ENCODE data around the gene RYR3. TPM values are rescaled to one million over a fixed set of nuclear protein-coding genes. Genes with fewer than 3 reads are reported as not detected.

RYR3 gene
- total and polyA plus RNA-seq, 4 donors: 0.09 to 1.4 (median 0.47) TPM

GRCh38 chr15:33768670-33769190 lies 458.0 kb downstream of the RYR3 start:
- WGBS, 2 donors: 72 to 83% methylated on average over 6 of the region's 6 CpGs
- TF ChIP-seq CTCF (IDR thresholded peaks at IDR 0.05; ENCODE audit: control extremely low read depth, extremely low read depth): no peak
- no peak for DNase-seq

GRCh38 chr15:33773969-33774368 lies 463.2 kb downstream of the RYR3 start:
- H3K9me3 ChIP-seq (ENCODE audit: control insufficient read depth in 4 of 4, insufficient read depth in 3 of 4, low read length in 3 of 4): no peaks in the 10 kb centered on the region
- H3K4me3 ChIP-seq: no peak overlapping the region
- no peak overlapping the region for H3K9ac ChIP-seq (ENCODE audit: insufficient read depth in 1 of 2, low read length in 2 of 2)
- peaks cover 0 to 5% (median 0%) of the 10 kb centered on the region in 5 donors for H3K4me1 ChIP-seq (ENCODE audit: control insufficient read depth in 5 of 5, insufficient read depth in 5 of 5, low read length in 5 of 5)
- 75 to 78% methylated on average over 3 of the region's 3 CpGs for WGBS, 2 donors
- H3K27me3 ChIP-seq (ENCODE audit: control insufficient read depth in 3 of 3, insufficient read depth in 3 of 3, low read length in 2 of 3): no peaks in the 10 kb centered on the region
- H3K36me3 ChIP-seq (ENCODE audit: control insufficient read depth in 4 of 4, insufficient read depth in 4 of 4, low read length in 4 of 4): no peaks in the 10 kb centered on the region
- no peak for TF ChIP-seq CTCF (IDR thresholded peaks at IDR 0.05; ENCODE audit: control extremely low read depth, extremely low read depth)
- ATAC-seq (ENCODE audit: insufficient read depth, low FRiP score): no peak
- DNase-seq: no peak
- H3K27ac ChIP-seq (ENCODE audit: low read depth in 1 of 2, low read length in 1 of 2): no peak overlapping the region

More at GRCh38 chr15:33768670-33769190, 458.0 kb downstream of the RYR3 start:
- H3K27ac ChIP-seq (ENCODE audit: low read depth in 1 of 2, low read length in 1 of 2): no peak overlapping the region
- no peaks in the 10 kb centered on the region for H3K4me1 ChIP-seq (ENCODE audit: control insufficient read depth in 5 of 5, insufficient read depth in 5 of 5, low read length in 5 of 5)
- no peak for ATAC-seq (ENCODE audit: insufficient read depth, low FRiP score)
- no peak overlapping the region for H3K4me3 ChIP-seq
- H3K9ac ChIP-seq (ENCODE audit: insufficient read depth in 1 of 2, low read length in 2 of 2): no peak overlapping the region
- H3K36me3 ChIP-seq (ENCODE audit: control insufficient read depth in 4 of 4, insufficient read depth in 4 of 4, low read length in 4 of 4): no peaks in the 10 kb centered on the region
- no peaks in the 10 kb centered on the region for H3K27me3 ChIP-seq (ENCODE audit: control insufficient read depth in 3 of 3, insufficient read depth in 3 of 3, low read length in 2 of 3)
- no peaks in the 10 kb centered on the region for H3K9me3 ChIP-seq (ENCODE audit: control insufficient read depth in 4 of 4, insufficient read depth in 3 of 4, low read length in 3 of 4)

GRCh38 chr15:33778852-33779251 lies 468.1 kb downstream of the RYR3 start:
- WGBS, 2 donors: 27 to 34% methylated on average over 2 of the region's 2 CpGs
- Histone ChIP-seq H3K4me1 (ENCODE audit: control insufficient read depth in 5 of 5, insufficient read depth in 5 of 5, low read length in 5 of 5) (peaks cover 0 to 10% (median 0%) of the 10 kb centered on the region in 5 donors), H3K27ac (ENCODE audit: low read depth in 1 of 2, low read length in 1 of 2) (no peak overlapping the region), H3K27me3 (ENCODE audit: control insufficient read depth in 3 of 3, insufficient read depth in 3 of 3, low read length in 2 of 3) (no peaks in the 10 kb centered on the region), H3K36me3 (ENCODE audit: control insufficient read depth in 4 of 4, insufficient read depth in 4 of 4, low read length in 4 of 4) (no peaks in the 10 kb centered on the region), H3K4me3 (no peak overlapping the region), H3K9ac (ENCODE audit: insufficient read depth in 1 of 2, low read length in 2 of 2) (no peak overlapping the region), H3K9me3 (ENCODE audit: control insufficient read depth in 4 of 4, insufficient read depth in 3 of 4, low read length in 3 of 4) (no peaks in the 10 kb centered on the region)
- ATAC-seq (ENCODE audit: insufficient read depth, low FRiP score) (no peak), DNase-seq (peak in 1 of 3 donors; percentile 12)
- no peak for TF ChIP-seq CTCF (IDR thresholded peaks at IDR 0.05; ENCODE audit: control extremely low read depth, extremely low read depth)

Measured in lung (tissue), 12 donors.